EL (cell line): ENCODE results near the gene SHF.
"Not testable (repeated sequence)": the region's sequence is repeated elsewhere in the genome, so short reads cannot be mapped to it uniquely, and the experiment has no call there.

Source experiments
- DNase-seq: peaks from one replicate; pipeline ENCODE4 v3.0.0-alpha.2; 2016

Gene SHF

GRCh38 chr15:45144775-45145174 lies 43.0 kb downstream of the SHF start:
- DNase-seq: no peak

- no peak for DNase-seq
These were observed 43.8 kb downstream of the SHF start for GRCh38 chr15:45143946-45144345.

GRCh38 chr15:45143056-45143455 lies 44.7 kb downstream of the SHF start:
- DNase-seq: no peak

GRCh38 chr15:45141386-45141785 lies 46.4 kb downstream of the SHF start:
- no peak for DNase-seq

GRCh38 chr15:45140557-45141250 lies 47.1 kb downstream of the SHF start:
- DNase-seq: no peak

- no peak for DNase-seq
These were observed 48.0 kb downstream of the SHF start for GRCh38 chr15:45139770-45140169.

- DNase-seq: no peak
These were observed 48.7 kb downstream of the SHF start for GRCh38 chr15:45138814-45139765.

- no peak for DNase-seq
These were observed 50.1 kb downstream of the SHF start for GRCh38 chr15:45137703-45138102.

- no peak for DNase-seq
These were observed 51.4 kb downstream of the SHF start for GRCh38 chr15:45136378-45136764.

- not testable (repeated sequence) for DNase-seq
These were observed 51.9 kb downstream of the SHF start for GRCh38 chr15:45135705-45136377.

- no peak for DNase-seq
These were observed 52.8 kb downstream of the SHF start for GRCh38 chr15:45134682-45135604.

- no peak for DNase-seq
These were observed 53.7 kb downstream of the SHF start for GRCh38 chr15:45134046-45134445.

- DNase-seq: no peak
These were observed 54.2 kb downstream of the SHF start for GRCh38 chr15:45133561-45133920.

GRCh38 chr15:45132844-45133560 lies 54.8 kb downstream of the SHF start:
- DNase-seq: no peak

GRCh38 chr15:45131510-45131909 lies 56.3 kb downstream of the SHF start:
- no peak for DNase-seq

- DNase-seq: no peak
These were observed 57.3 kb downstream of the SHF start for GRCh38 chr15:45130291-45131000.

- DNase-seq: peak; percentile 27
These were observed 58.1 kb downstream of the SHF start, which contains the start of the genes DUOX1 and DUOXA1 for GRCh38 chr15:45129651-45130129. DUOX1 (plus strand) TSS chr15:45129994; CDS start chr15:45131967, 1,973 bp downstream. DUOXA1 (minus strand) TSS chr15:45129879; CDS start chr15:45123014, 6,865 bp downstream.

- no peak for DNase-seq
These were observed 58.7 kb downstream of the SHF start for GRCh38 chr15:45128971-45129639.

- peak; percentile 36 for DNase-seq
These were observed 61.1 kb downstream of the SHF start for GRCh38 chr15:45126535-45127158.

GRCh38 chr15:45123397-45123796 lies 64.4 kb downstream of the SHF start:
- DNase-seq: no peak
